IMR-90 (cell line): ENCODE data around the gene NDUFAF5.

Source experiments
- CEBPB ChIP-seq: IDR thresholded peaks from 2 replicates; pipeline ENCODE4 v1.6.1; 2012; ENCODE audit warnings: low read depth, low read length, improper control_type of control experiment
- CTCF ChIP-seq: conservative IDR thresholded peaks from 2 replicates; pipeline ENCODE4 v1.5.1; 2012; ENCODE audit warnings: mild to moderate bottlenecking, low read depth, low read length, improper control_type of control experiment
- FOS ChIP-seq: fragments of 150-350 bp; IDR thresholded peaks from 2 replicates; pipeline ENCODE4 v1.6.1; 2016; ENCODE audit warnings: low read depth, low read length
- MAFK ChIP-seq: IDR thresholded peaks from 2 replicates; pipeline ENCODE4 v1.6.1; 2012; ENCODE audit warnings: low read depth, low read length, improper control_type of control experiment
- MAZ ChIP-seq: IDR thresholded peaks from 2 replicates; pipeline ENCODE4 v1.6.1; 2012; ENCODE audit warnings: low read depth, mild to moderate bottlenecking, low read length, improper control_type of control experiment, moderate library complexity, borderline replicate concordance
- POLR2A ChIP-seq: IDR thresholded peaks from 2 replicates; pipeline ENCODE4 v1.6.1; 2012; ENCODE audit warnings: mild to moderate bottlenecking, low read depth, low read length
- RAD21 ChIP-seq: IDR thresholded peaks from 2 replicates; pipeline ENCODE4 v1.6.1; 2012; ENCODE audit warnings: low read length, improper control_type of control experiment
- RCOR1 ChIP-seq: IDR thresholded peaks from 2 replicates; pipeline ENCODE4 v1.6.1; 2012; ENCODE audit warnings: mild to moderate bottlenecking, low read length, improper control_type of control experiment; ENCODE audit not compliant: insufficient replicate concordance

- TF ChIP-seq CTCF: no peak
- TF ChIP-seq POLR2A: no peak
- no peak for TF ChIP-seq RCOR1
- no peak for TF ChIP-seq RAD21
- TF ChIP-seq CEBPB: no peak
- TF ChIP-seq MAFK: no peak
- TF ChIP-seq MAZ: no peak
- no peak for TF ChIP-seq FOS
These were observed 29.8 kb downstream of the NDUFAF5 start for GRCh38 chr20:13814672-13815071.
